RWPE2 (cell line): Measurements from ENCODE around the gene AKR7A2.

ENCODE experiments used
- ATAC-seq: fragments of 200-7000 bp; cut with Tn5 transposase; 3 replicates; pipeline ENCODE4 v1.9.1; 2021; ENCODE audit warnings: low read depth
- DNase-seq: peaks from one replicate; pipeline ENCODE4 v3.0.0-alpha.2; 2020; ENCODE audit warnings: low spot score
- H3K27ac ChIP-seq: fragments of 450-650 bp; 2 replicates; pipeline ENCODE4 v1.5.1; 2017; ENCODE audit warnings: mild to moderate bottlenecking; ENCODE audit not compliant: poor library complexity, severe bottlenecking
- H3K27me3 ChIP-seq: fragments of 250-450 bp; sonication (Bioruptor Pico); 2 replicates; pipeline ENCODE4 v1.5.1; 2021; ENCODE audit warnings: mild to moderate bottlenecking, moderate library complexity; ENCODE audit not compliant: insufficient read depth, poor library complexity, severe bottlenecking
- H3K36me3 ChIP-seq: fragments of 250-450 bp; sonication (Bioruptor Pico); 2 replicates; pipeline ENCODE4 v1.5.1; 2020; ENCODE audit warnings: low read depth, mild to moderate bottlenecking, moderate library complexity
- H3K4me1 ChIP-seq: fragments of 250-450 bp; sonication (Bioruptor Pico); 2 replicates; pipeline ENCODE4 v1.5.1; 2021; ENCODE audit warnings: mild to moderate bottlenecking, moderate library complexity; ENCODE audit not compliant: insufficient read depth, poor library complexity, severe bottlenecking
- H3K4me3 ChIP-seq: fragments of 250-450 bp; sonication (Bioruptor Pico); 2 replicates; pipeline ENCODE4 v1.5.1; 2021; ENCODE audit warnings: mild to moderate bottlenecking, moderate library complexity; ENCODE audit not compliant: severe bottlenecking
- H3K9me3 ChIP-seq: fragments of 250-450 bp; sonication (Bioruptor Pico); 2 replicates; pipeline ENCODE4 v1.5.1; 2021; ENCODE audit warnings: mild to moderate bottlenecking, moderate library complexity; ENCODE audit not compliant: severe bottlenecking
- CTCF ChIP-seq: fragments of 450-650 bp; IDR thresholded peaks from one replicate; pipeline ENCODE4 v1.5.1; 2017; ENCODE audit warnings: mild to moderate bottlenecking, moderate library complexity; ENCODE audit not compliant: poor library complexity, severe bottlenecking

The AKR7A2 gene

GRCh38 chr1:19311931-19312781 lies at the start of gene AKR7A2, which contains the start of gene SLC66A1:
AKR7A2 (minus strand) TSS chr1:19312144; CDS start chr1:19312124, 20 bp downstream.
SLC66A1 (plus strand) TSS chr1:19312326; CDS start chr1:19317678, 5,352 bp downstream.
- Histone ChIP-seq H3K27me3 (no peaks in the 10 kb centered on the region), H3K9me3 (no peaks in the 10 kb centered on the region), H3K4me1 (peaks cover 6% of the 10 kb centered on the region), H3K27ac (peak within 1 kb of the TSS; percentile 53), H3K36me3 (peaks cover 17% of the 10 kb centered on the region), H3K4me3 (peak within 1 kb of the TSS; percentile 86)
- DNase-seq (peak; percentile 81), ATAC-seq (peak; percentile 72)
- TF ChIP-seq CTCF: no peak

- Histone ChIP-seq H3K27me3 (no peaks in the 10 kb centered on the region), H3K36me3 (peaks cover 15% of the 10 kb centered on the region), H3K4me3 (no peak overlapping the region), H3K9me3 (no peaks in the 10 kb centered on the region), H3K27ac (peak overlapping the region; percentile 91), H3K4me1 (peaks cover 30% of the 10 kb centered on the region)
- peak; percentile 83 for DNase-seq
- peak; percentile 54 for TF ChIP-seq CTCF
- ATAC-seq: peak; percentile 97
These were observed 49.1 kb upstream of the AKR7A2 start for GRCh38 chr1:19360843-19361610.

- no peak for TF ChIP-seq CTCF
- H3K27ac ChIP-seq: peak overlapping the region; percentile 91
- DNase-seq: no peak
- H3K4me1 ChIP-seq: peaks cover 30% of the 10 kb centered on the region
- H3K36me3 ChIP-seq: peaks cover 21% of the 10 kb centered on the region
- no peaks in the 10 kb centered on the region for H3K27me3 ChIP-seq
- no peak overlapping the region for H3K4me3 ChIP-seq
- H3K9me3 ChIP-seq: no peaks in the 10 kb centered on the region
- ATAC-seq: no peak
These were observed 48.5 kb upstream of the AKR7A2 start for GRCh38 chr1:19360432-19360831.

- Histone ChIP-seq H3K4me1 (peaks cover 30% of the 10 kb centered on the region), H3K4me3 (no peak overlapping the region), H3K9me3 (no peaks in the 10 kb centered on the region), H3K27ac (peak overlapping the region; percentile 91), H3K27me3 (no peaks in the 10 kb centered on the region), H3K36me3 (peaks cover 19% of the 10 kb centered on the region)
- DNase-seq (no peak), ATAC-seq (no peak)
- no peak for TF ChIP-seq CTCF
These were observed 48.1 kb upstream of the AKR7A2 start for GRCh38 chr1:19360016-19360415.
